Epithelial cell of prostate (primary cell): ENCODE data around the gene TTC17.
"Not testable (repeated sequence)": the region's sequence is repeated elsewhere in the genome, so short reads cannot be mapped to it uniquely, and the experiment has no call there.

ENCODE experiments used
- DNase-seq: peaks from one replicate; pipeline ENCODE4 v3.0.0-alpha.2; 2011; ENCODE audit warnings: low read depth, low spot score
- H3K27ac ChIP-seq: fragments of 450-650 bp; 2 replicates; pipeline ENCODE4 v1.5.1; 2017; ENCODE audit warnings: mild to moderate bottlenecking

Gene TTC17

GRCh38 chr11:43447151-43447550 lies 88.4 kb downstream of the TTC17 start:
- H3K27ac ChIP-seq = no peak overlapping the region
- no peak for DNase-seq

GRCh38 chr11:43458486-43458885 lies 99.8 kb downstream of the TTC17 start:
- no peak for DNase-seq
- H3K27ac ChIP-seq = no peak overlapping the region

GRCh38 chr11:43459246-43459645 lies 100.5 kb downstream of the TTC17 start:
- no peak for DNase-seq
- H3K27ac ChIP-seq = no peak overlapping the region

- no peak for DNase-seq
Measured at GRCh38 chr11:43462359-43462758, 103.6 kb downstream of the TTC17 start.

GRCh38 chr11:43467958-43468357 lies 109.2 kb downstream of the TTC17 start:
- DNase-seq = no peak

More at GRCh38 chr11:43462359-43462758, 103.6 kb downstream of the TTC17 start:
- H3K27ac ChIP-seq = no peak overlapping the region

GRCh38 chr11:43477491-43477890 lies 118.8 kb downstream of the TTC17 start:
- DNase-seq = not testable (repeated sequence)

More at GRCh38 chr11:43467958-43468357, 109.2 kb downstream of the TTC17 start:
- no peak overlapping the region for H3K27ac ChIP-seq

GRCh38 chr11:43486141-43486540 lies 127.4 kb downstream of the TTC17 start:
- H3K27ac ChIP-seq = peak overlapping the region; percentile 4
- DNase-seq = no peak

More at GRCh38 chr11:43477491-43477890, 118.8 kb downstream of the TTC17 start:
- not testable (repeated sequence) for H3K27ac ChIP-seq

GRCh38 chr11:43489869-43490465 lies 131.2 kb downstream of the TTC17 start:
- DNase-seq = no peak
- H3K27ac ChIP-seq = no peak overlapping the region

- no peak overlapping the region for H3K27ac ChIP-seq
- no peak for DNase-seq
Measured at GRCh38 chr11:43492701-43493100, 134.0 kb downstream of the TTC17 start.

- no peak for DNase-seq
- H3K27ac ChIP-seq = no peak overlapping the region
Measured at GRCh38 chr11:43493431-43493830, 134.7 kb downstream of the TTC17 start.

GRCh38 chr11:43497144-43497543 lies 138.4 kb downstream of the TTC17 start:
- DNase-seq = no peak
- no peak overlapping the region for H3K27ac ChIP-seq

GRCh38 chr11:43498561-43498960 lies 139.8 kb downstream of the TTC17 start:
- no peak for DNase-seq
- no peak overlapping the region for H3K27ac ChIP-seq

- DNase-seq = no peak
- H3K27ac ChIP-seq = no peak overlapping the region
Measured at GRCh38 chr11:43503417-43503816, 144.7 kb downstream of the TTC17 start.

- no peak for DNase-seq
- no peak overlapping the region for H3K27ac ChIP-seq
Measured at GRCh38 chr11:43504316-43504950, 145.7 kb downstream of the TTC17 start.

GRCh38 chr11:43505171-43505570 lies 146.5 kb downstream of the TTC17 start:
- H3K27ac ChIP-seq = no peak overlapping the region
- DNase-seq = no peak

- H3K27ac ChIP-seq = no peak overlapping the region
- DNase-seq = no peak
Measured at GRCh38 chr11:43507171-43507570, 148.5 kb downstream of the TTC17 start.

GRCh38 chr11:43508511-43508918 lies 149.8 kb downstream of the TTC17 start:
- H3K27ac ChIP-seq = peak overlapping the region; percentile 83
- peak; percentile 52 for DNase-seq

GRCh38 chr11:43511959-43512358 lies 153.2 kb downstream of the TTC17 start:
- no peak for DNase-seq
- H3K27ac ChIP-seq = no peak overlapping the region

GRCh38 chr11:43515090-43515489 lies 156.4 kb downstream of the TTC17 start:
- no peak overlapping the region for H3K27ac ChIP-seq
- DNase-seq = no peak

GRCh38 chr11:43516316-43516850 lies 157.7 kb downstream of the TTC17 start:
- no peak for DNase-seq
- H3K27ac ChIP-seq = no peak overlapping the region

GRCh38 chr11:43517518-43517917 lies 158.8 kb downstream of the TTC17 start:
- DNase-seq = no peak
- no peak overlapping the region for H3K27ac ChIP-seq
